GM12878 (cell line): Measurements from ENCODE around the gene CDH15. TPM values are rescaled to one million over a fixed set of nuclear protein-coding genes. Genes with fewer than 3 reads are reported as not detected.

Experiments used
- ATAC-seq: fragments of 200-7000 bp; cut with Tn5 transposase; 3 replicates; pipeline ENCODE4 v1.9.1; 2020; ENCODE audit warnings: mild to moderate bottlenecking, moderate library complexity
- BruUV-seq: library from RNA; stranded (reverse); fragments of 400-500 nt; replicated peaks from 2 replicates; lab custom pipeline; 2021; lab: Mats Ljungman, UMichigan
- CTCF ChIA-PET: fragments of 300-600 bp; sonication (Branson Sonifier 250); formaldehyde crosslinking; extraction: SDS; loops from one replicate; lab custom pipeline; 2021; ENCODE audit warnings: inconsistent platforms; lab: Yijun Ruan, JAX
- POLR2A ChIA-PET: fragments of 350-600 bp; formaldehyde crosslinking; extraction: SDS; loops from one replicate; lab custom pipeline; 2021; ENCODE audit warnings: inconsistent platforms; lab: Charles Lee
- RAD21 ChIA-PET: fragments of 300-600 bp; sonication (Branson Sonifier 250); formaldehyde crosslinking; loops from one replicate; lab custom pipeline; 2023; ENCODE audit warnings: antibody characterized with exemption; ENCODE audit not compliant: unreplicated experiment; lab: Charles Lee
- SMC1A ChIA-PET: fragments of 300-600 bp; sonication (Branson Sonifier 250); formaldehyde crosslinking; loops from one replicate; lab custom pipeline; 2023; ENCODE audit not compliant: unreplicated experiment, uncharacterized antibody; lab: Charles Lee
- DNase-seq: peaks from one replicate; pipeline ENCODE4 v3.0.0-alpha.2; 2011; ENCODE audit warnings: low read depth, low spot score
- FAIRE-seq: peaks from 3 replicates; lab custom pipeline; 2011; peaks lifted over from hg19 to GRCh38; lab: Jason Lieb, UNC
- H2AFZ ChIP-seq: 2 replicates; pipeline ENCODE4 v1.6.0; 2011; ENCODE audit warnings: low read depth, low read length, control low read depth; ENCODE audit not compliant: control insufficient read depth
- H3K27ac ChIP-seq: 2 replicates; pipeline ENCODE4 v1.5.1; 2011; ENCODE audit warnings: control low read depth; ENCODE audit not compliant: control insufficient read depth, insufficient read depth
- H3K27me3 ChIP-seq, 2 experiments: replicated peaks in 1 of 2; 2 replicates each; pipeline versions ENCODE4 v1.6.0 to v1.6.1; 2011; ENCODE audit warnings: low read length in 1 of 2; ENCODE audit not compliant: control insufficient read depth in 2 of 2, insufficient read depth in 2 of 2
- H3K36me3 ChIP-seq, 2 experiments: 2 replicates each; pipeline ENCODE4 v1.5.1; 2011; ENCODE audit warnings: low read length in 1 of 2; ENCODE audit not compliant: control insufficient read depth in 2 of 2, insufficient read depth in 2 of 2
- H3K4me1 ChIP-seq: 2 replicates; pipeline ENCODE4 v1.6.1; 2011; ENCODE audit warnings: mild to moderate bottlenecking, low read length, moderate library complexity, mixed read lengths; ENCODE audit not compliant: control insufficient read depth, insufficient read depth
- H3K4me2 ChIP-seq: 2 replicates; pipeline ENCODE4 v1.6.0; 2011; ENCODE audit warnings: control low read depth; ENCODE audit not compliant: control insufficient read depth, insufficient read depth
- H3K4me3 ChIP-seq: fragments of 200-600 bp; sonication (generic); 2 replicates; pipeline ENCODE4 v1.5.1; 2016
- H3K79me2 ChIP-seq: 2 replicates; pipeline ENCODE4 v1.6.0; 2011; ENCODE audit warnings: low read length; ENCODE audit not compliant: control insufficient read depth, insufficient read depth
- H3K9ac ChIP-seq: 2 replicates; pipeline ENCODE4 v1.8.0; 2011; ENCODE audit warnings: low read length, control low read depth, mixed read lengths; ENCODE audit not compliant: control insufficient read depth, insufficient read depth
- H3K9me3 ChIP-seq: replicated peaks from 3 replicates; pipeline ENCODE4 v1.5.1; 2011; ENCODE audit warnings: mild to moderate bottlenecking, low read length; ENCODE audit not compliant: control insufficient read depth, insufficient read depth
- H4K20me1 ChIP-seq: 2 replicates; pipeline ENCODE4 v1.6.0; 2011; ENCODE audit not compliant: control insufficient read depth, insufficient read depth
- BCL11A ChIP-seq: IDR thresholded peaks from 2 replicates; pipeline ENCODE4 v1.6.1; 2011; ENCODE audit warnings: low read depth, low read length
- BCL3 ChIP-seq: IDR thresholded peaks from 2 replicates; pipeline ENCODE4 v1.6.1; 2011; ENCODE audit warnings: borderline replicate concordance, low read depth, mild to moderate bottlenecking, moderate library complexity, low read length; ENCODE audit not compliant: insufficient read depth, poor library complexity, severe bottlenecking
- IRF4 ChIP-seq: IDR thresholded peaks from 2 replicates; pipeline ENCODE4 v1.6.1; 2011; ENCODE audit warnings: low read depth, low read length
- NR2C2 ChIP-seq: IDR thresholded peaks from 2 replicates; pipeline ENCODE4 v1.6.1; 2011; ENCODE audit warnings: borderline replicate concordance, low read depth; ENCODE audit not compliant: control insufficient read depth, insufficient read length
- NR2F1 ChIP-seq: fragments of 450-650 bp; conservative IDR thresholded peaks from 2 replicates; pipeline ENCODE4 v1.6.1; 2017; ENCODE audit warnings: mild to moderate bottlenecking
- SKIL ChIP-seq: fragments of 450-650 bp; IDR thresholded peaks from 2 replicates; pipeline ENCODE4 v1.6.1; 2017; ENCODE audit warnings: mild to moderate bottlenecking, low read depth, inconsistent platforms; ENCODE audit not compliant: poor library complexity, severe bottlenecking
- TCF3 ChIP-seq: IDR thresholded peaks from 2 replicates; pipeline ENCODE4 v1.6.1; 2012; ENCODE audit warnings: low read depth, mild to moderate bottlenecking, low read length, borderline replicate concordance; ENCODE audit not compliant: insufficient read depth
- USF2 ChIP-seq: IDR thresholded peaks from 2 replicates; pipeline ENCODE4 v1.6.1; 2011; ENCODE audit warnings: low read depth, low read length, improper control_type of control experiment, borderline replicate concordance
- ZBTB11 ChIP-seq: fragments of 450-650 bp; formaldehyde crosslinking; IDR thresholded peaks from 2 replicates; pipeline ENCODE4 v1.5.0; 2022; ENCODE audit warnings: mild to moderate bottlenecking, missing genetic modification characterization
- WGBS: methylation state at CpG from one replicate; pipeline ENCODE4 v1.1.6; 2016; ENCODE audit warnings: low lambda C conversion rate; ENCODE audit not compliant: insufficient replicate concordance, insufficient coverage; ENCODE audit errors: missing lambda C conversion rate; 5-methylcytosine and 5-hydroxymethylcytosine counted together
- in situ Hi-C: fragments of 300-500 bp; cut with MboI; formaldehyde crosslinking; loops from 9 replicates; pipeline ENCODE4 v1.14.3; 2018; ENCODE audit warnings: mixed read lengths
- intact Hi-C: fragments of 100-400 bp; cut with micrococcal nuclease; formaldehyde crosslinking; loops from one replicate; pipeline ENCODE4 v1.14.2; 2022; ENCODE audit not compliant: unreplicated experiment
- polyA plus RNA-seq, 11 experiments: library from polyadenylated mRNA; depleted of rRNA in 4 of 11; unstranded in 6 of 11; stranded (reverse) in 5 of 11; fragments of >200 nt; fragmentation: Nextera tagmentation in 4 of 11; fragmentation: Illumina TruSeq in 1 of 11; extraction: Ambion mirVana in 4 of 11; extraction: Trizol in 1 of 11; gene quantifications; 1 replicate in 1 of 11; 2 replicates in 10 of 11; pipeline versions ENCODE4 v1.2.1 to v1.2.3, GENCODE V29; 2011 to 2016; ENCODE audit warnings: inconsistent platforms in 2 of 11, missing spikeins in 2 of 11, low read depth in 1 of 11
- total RNA-seq, 4 experiments: library from RNA; depleted of rRNA in 3 of 4; stranded (reverse); fragments of >200 nt in 3 of 4; fragmentation: Illumina TruSeq in 1 of 4; extraction: Trizol in 1 of 4; gene quantifications; 2 replicates each; pipeline versions ENCODE4 v1.2.1 to v1.2.3, GENCODE V29; 2013 to 2021

The CDH15 gene
- total and polyA plus RNA-seq, 10 of the 15 experiments (the other 5 are each of a cell fraction or from before 2014, with no cell fraction given) = 0.02 to 0.06 TPM; not detected in 8

GRCh38 chr16:89143911-89144675, 27.5 kb upstream of the CDH15 start:
- no peaks in the 10 kb centered on the region for H3K27me3 ChIP-seq
- H3K79me2 ChIP-seq = no peaks in the 10 kb centered on the region
- ChIA-PET SMC1A (no interaction called here), CTCF (no interaction called here), RAD21 (no interaction called here), POLR2A (no interaction called here)
- no TSS peak for BruUV-seq
- ATAC-seq = no peak
- intact Hi-C loops (no loop called here), in situ Hi-C loops (no loop called here)
- H3K4me1 ChIP-seq = no peaks in the 10 kb centered on the region
- no peak overlapping the region for H3K9ac ChIP-seq
- no peak overlapping the region for H3K4me2 ChIP-seq
- H3K27ac ChIP-seq = no peak overlapping the region
- H2AFZ ChIP-seq = no peak overlapping the region
- peaks cover 9 to 12% of the 10 kb centered on the region in 2 experiments for H3K36me3 ChIP-seq
- no peak for FAIRE-seq
- WGBS = 91% methylated on average over 22 of the region's 22 CpGs
- TF ChIP-seq BCL11A = no peak
- TF ChIP-seq ZBTB11 = no peak
- TF ChIP-seq USF2 = no peak
- TF ChIP-seq BCL3 = peak; percentile 65
- TF ChIP-seq NR2C2 = no peak
- TF ChIP-seq NR2F1 = no peak
- no peak for TF ChIP-seq IRF4
- TF ChIP-seq TCF3 = 0 out of 2 replicates have a peak, but pooled peaks have one; percentile 54
- no peak for TF ChIP-seq SKIL
- no peak overlapping the region for H3K4me3 ChIP-seq
- H3K9me3 ChIP-seq = peaks cover 2% of the 10 kb centered on the region; the same call in 1 of the 3 replicates
- no peak for DNase-seq
- no peaks in the 10 kb centered on the region for H4K20me1 ChIP-seq
